ENCODE measurements around the gene GTF3A.

DNA sequence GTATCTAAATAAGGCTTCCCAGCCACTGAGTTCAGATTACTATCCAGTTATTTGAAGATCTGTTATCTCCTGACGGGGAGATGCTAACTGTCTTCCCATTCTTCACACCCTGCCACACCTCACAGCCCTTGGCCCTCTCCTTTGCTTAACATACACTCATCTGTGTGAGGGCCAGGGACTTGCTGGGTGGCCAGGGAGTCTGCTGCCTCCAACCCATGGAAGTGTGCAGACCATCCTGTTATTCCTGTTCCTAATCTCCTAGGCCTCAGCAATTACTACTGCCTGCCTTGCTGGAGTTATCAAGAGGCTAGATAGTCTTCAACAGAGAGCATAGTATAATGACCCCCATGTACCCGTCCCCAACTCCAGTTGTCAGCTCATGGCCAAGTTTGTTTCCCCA is 36.2 kb upstream of the GTF3A start:
- no peak for TF ChIP-seq POLR2A (IDR thresholded peaks at IDR 0.05)
- TF ChIP-seq, protein P1, sequence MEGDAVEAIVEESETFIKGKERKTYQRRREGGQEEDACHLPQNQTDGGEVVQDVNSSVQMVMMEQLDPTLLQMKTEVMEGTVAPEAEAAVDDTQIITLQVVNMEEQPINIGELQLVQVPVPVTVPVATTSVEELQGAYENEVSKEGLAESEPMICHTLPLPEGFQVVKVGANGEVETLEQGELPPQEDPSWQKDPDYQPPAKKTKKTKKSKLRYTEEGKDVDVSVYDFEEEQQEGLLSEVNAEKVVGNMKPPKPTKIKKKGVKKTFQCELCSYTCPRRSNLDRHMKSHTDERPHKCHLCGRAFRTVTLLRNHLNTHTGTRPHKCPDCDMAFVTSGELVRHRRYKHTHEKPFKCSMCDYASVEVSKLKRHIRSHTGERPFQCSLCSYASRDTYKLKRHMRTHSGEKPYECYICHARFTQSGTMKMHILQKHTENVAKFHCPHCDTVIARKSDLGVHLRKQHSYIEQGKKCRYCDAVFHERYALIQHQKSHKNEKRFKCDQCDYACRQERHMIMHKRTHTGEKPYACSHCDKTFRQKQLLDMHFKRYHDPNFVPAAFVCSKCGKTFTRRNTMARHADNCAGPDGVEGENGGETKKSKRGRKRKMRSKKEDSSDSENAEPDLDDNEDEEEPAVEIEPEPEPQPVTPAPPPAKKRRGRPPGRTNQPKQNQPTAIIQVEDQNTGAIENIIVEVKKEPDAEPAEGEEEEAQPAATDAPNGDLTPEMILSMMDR (IDR thresholded peaks at IDR 0.05), result no peak

Measured in right lobe of liver (tissue), 4 donors.